SHP77 treated with DMSO at 0.1 percent for 48 hours (cell line): Measurements from ENCODE around the gene CAB39.

Experiments used
- DNase-seq: peaks from one replicate; lab custom pipeline; 2025; lab: John Stamatoyannopoulos, UW

The CAB39 gene

GRCh38 chr2:230757476-230757875, 44.8 kb downstream of the CAB39 start:
- no peak for DNase-seq

- DNase-seq, result no peak
Measured at GRCh38 chr2:230758566-230759480, 46.2 kb downstream of the CAB39 start.

GRCh38 chr2:230759481-230760167, 47.0 kb downstream of the CAB39 start:
- no peak for DNase-seq

GRCh38 chr2:230761704-230762103, 49.1 kb downstream of the CAB39 start:
- DNase-seq, result no peak

- no peak for DNase-seq
Measured at GRCh38 chr2:230762317-230762896, 49.8 kb downstream of the CAB39 start.

GRCh38 chr2:230764346-230764745, 51.7 kb downstream of the CAB39 start:
- DNase-seq, result no peak

- DNase-seq, result no peak
Measured at GRCh38 chr2:230765611-230766300, 53.1 kb downstream of the CAB39 start.

GRCh38 chr2:230767862-230768388, 55.3 kb downstream of the CAB39 start:
- no peak for DNase-seq

- DNase-seq, result no peak
Measured at GRCh38 chr2:230770804-230771203, 58.2 kb downstream of the CAB39 start.

- DNase-seq, result no peak
Measured at GRCh38 chr2:230772156-230772555, 59.5 kb downstream of the CAB39 start.

- no peak for DNase-seq
Measured at GRCh38 chr2:230773039-230773773, 60.6 kb downstream of the CAB39 start.

GRCh38 chr2:230774348-230774951, 61.8 kb downstream of the CAB39 start:
- DNase-seq, result no peak

- no peak for DNase-seq
Measured at GRCh38 chr2:230775737-230776136, 63.1 kb downstream of the CAB39 start.

- DNase-seq, result peak; percentile 3
Measured at GRCh38 chr2:230777721-230778120, 65.1 kb downstream of the CAB39 start.

GRCh38 chr2:230778350-230779063, 65.9 kb downstream of the CAB39 start:
- no peak for DNase-seq

- DNase-seq, result no peak
Measured at GRCh38 chr2:230779126-230779525, 66.5 kb downstream of the CAB39 start.

- no peak for DNase-seq
Measured at GRCh38 chr2:230779607-230780006, 67.0 kb downstream of the CAB39 start.

GRCh38 chr2:230781130-230781797, 68.6 kb downstream of the CAB39 start:
- no peak for DNase-seq

GRCh38 chr2:230783101-230783500, 70.5 kb downstream of the CAB39 start:
- no peak for DNase-seq

- DNase-seq, result no peak
Measured at GRCh38 chr2:230784795-230785194, 72.2 kb downstream of the CAB39 start.
